ENCODE results near the gene GNRH2. TPM values are rescaled to one million over a fixed set of nuclear protein-coding genes. Genes with fewer than 3 reads are reported as not detected.

The GNRH2 gene
- total RNA-seq, 2 donors from 2014 or later = not detected

DNA sequence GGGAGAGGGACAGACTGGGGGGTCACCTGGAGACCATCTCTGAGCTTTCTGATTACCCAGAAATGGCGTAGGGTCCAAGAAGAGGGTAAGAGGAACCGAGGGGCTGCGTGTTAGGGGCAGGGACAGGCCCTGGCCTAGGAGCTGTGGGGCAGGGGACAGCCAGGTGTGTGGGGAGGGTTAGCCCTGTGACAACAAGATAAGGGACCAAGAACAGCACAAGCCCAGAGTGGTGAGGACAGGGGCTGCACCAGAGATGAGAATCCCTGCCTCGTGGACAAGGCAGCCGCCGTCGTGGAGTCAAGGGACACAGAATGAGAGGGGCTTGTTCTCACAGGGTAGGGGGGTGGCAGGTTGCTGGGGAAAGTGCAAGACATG, 41.6 kb downstream of the GNRH2 start:
- DNase-seq = no peak
- H3K4me1 ChIP-seq = no peaks in the 10 kb centered on the region
- H3K4me3 ChIP-seq = no peak overlapping the region
- H3K27ac ChIP-seq = no peak overlapping the region
- intact Hi-C loops (cut with DNase I) = no loop called here
- peaks cover 38% of the 10 kb centered on the region for H3K27me3 ChIP-seq
- TF ChIP-seq, protein P1, sequence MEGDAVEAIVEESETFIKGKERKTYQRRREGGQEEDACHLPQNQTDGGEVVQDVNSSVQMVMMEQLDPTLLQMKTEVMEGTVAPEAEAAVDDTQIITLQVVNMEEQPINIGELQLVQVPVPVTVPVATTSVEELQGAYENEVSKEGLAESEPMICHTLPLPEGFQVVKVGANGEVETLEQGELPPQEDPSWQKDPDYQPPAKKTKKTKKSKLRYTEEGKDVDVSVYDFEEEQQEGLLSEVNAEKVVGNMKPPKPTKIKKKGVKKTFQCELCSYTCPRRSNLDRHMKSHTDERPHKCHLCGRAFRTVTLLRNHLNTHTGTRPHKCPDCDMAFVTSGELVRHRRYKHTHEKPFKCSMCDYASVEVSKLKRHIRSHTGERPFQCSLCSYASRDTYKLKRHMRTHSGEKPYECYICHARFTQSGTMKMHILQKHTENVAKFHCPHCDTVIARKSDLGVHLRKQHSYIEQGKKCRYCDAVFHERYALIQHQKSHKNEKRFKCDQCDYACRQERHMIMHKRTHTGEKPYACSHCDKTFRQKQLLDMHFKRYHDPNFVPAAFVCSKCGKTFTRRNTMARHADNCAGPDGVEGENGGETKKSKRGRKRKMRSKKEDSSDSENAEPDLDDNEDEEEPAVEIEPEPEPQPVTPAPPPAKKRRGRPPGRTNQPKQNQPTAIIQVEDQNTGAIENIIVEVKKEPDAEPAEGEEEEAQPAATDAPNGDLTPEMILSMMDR (IDR thresholded peaks at IDR 0.05) = no peak
- H3K9ac ChIP-seq (ENCODE audit: low read depth in 2 of 2, low read length in 2 of 2) = no peak overlapping the region
- no peaks in the 10 kb centered on the region for H3K9me3 ChIP-seq
- no peaks in the 10 kb centered on the region for H3K36me3 ChIP-seq

DNA sequence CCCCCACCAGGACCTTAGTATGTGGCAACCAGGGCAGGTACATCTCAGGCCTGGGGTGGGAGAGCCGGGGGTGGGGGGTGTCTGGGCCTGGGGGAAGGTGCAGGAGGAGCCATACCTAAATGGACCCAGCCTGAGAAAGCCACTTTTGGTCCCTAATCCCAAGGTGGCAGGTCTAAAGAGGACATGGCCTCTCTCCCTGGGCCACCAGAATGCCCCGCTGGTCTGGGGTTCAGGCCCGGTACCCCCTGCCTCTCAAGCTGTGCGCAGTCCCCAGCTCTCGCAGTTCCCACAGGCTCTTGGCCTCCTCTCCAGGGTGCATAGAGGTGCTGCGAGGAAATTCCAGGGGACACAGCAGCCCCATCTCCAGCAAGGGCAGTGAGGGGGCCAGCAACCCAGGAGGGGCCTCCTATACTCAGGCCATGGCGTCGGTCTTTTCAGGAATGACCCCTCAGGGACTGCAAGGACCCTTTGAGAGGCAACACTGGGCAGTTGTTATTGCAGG, 42.2 kb downstream of the GNRH2 start:
- H3K27ac ChIP-seq = no peak overlapping the region
- DNase-seq = no peak
- no peaks in the 10 kb centered on the region for H3K36me3 ChIP-seq
- no peaks in the 10 kb centered on the region for H3K9me3 ChIP-seq
- peaks cover 38% of the 10 kb centered on the region for H3K27me3 ChIP-seq
- no peak overlapping the region for H3K9ac ChIP-seq (ENCODE audit: low read depth in 2 of 2, low read length in 2 of 2)
- H3K4me3 ChIP-seq = no peak overlapping the region
- TF ChIP-seq, protein P1 (IDR thresholded peaks at IDR 0.05) = no peak
- intact Hi-C loops (cut with DNase I) = no loop called here
- H3K4me1 ChIP-seq = no peaks in the 10 kb centered on the region

DNA sequence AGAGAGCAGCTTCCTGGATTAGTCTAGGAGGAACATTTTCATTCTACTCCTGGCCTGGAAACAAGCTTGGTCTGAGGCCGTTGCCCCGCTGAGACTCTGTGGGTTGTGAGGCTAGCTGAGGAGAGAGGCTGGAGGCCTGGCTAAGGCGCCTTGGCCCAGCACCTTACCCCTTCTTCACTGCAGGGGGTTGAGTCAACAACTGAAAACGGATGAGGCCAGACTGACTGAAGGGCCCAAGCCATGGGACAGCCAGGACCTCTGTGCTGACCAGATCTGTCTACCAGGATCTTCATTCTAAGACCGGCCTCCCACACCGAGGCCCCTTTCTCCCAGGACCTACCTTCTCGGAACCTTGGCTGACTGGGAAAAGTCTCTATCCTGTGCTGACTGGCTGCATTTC, 44.6 kb downstream of the GNRH2 start:
- no peak overlapping the region for H3K4me3 ChIP-seq
- TF ChIP-seq, protein P1 (IDR thresholded peaks at IDR 0.05) = no peak
- no peaks in the 10 kb centered on the region for H3K4me1 ChIP-seq
- H3K9me3 ChIP-seq = no peaks in the 10 kb centered on the region
- no peak overlapping the region for H3K9ac ChIP-seq (ENCODE audit: low read depth in 2 of 2, low read length in 2 of 2)
- intact Hi-C loops (cut with DNase I) = no loop called here
- no peak for DNase-seq
- H3K27me3 ChIP-seq = peaks cover 23% of the 10 kb centered on the region
- no peak overlapping the region for H3K27ac ChIP-seq
- H3K36me3 ChIP-seq = no peaks in the 10 kb centered on the region

DNA sequence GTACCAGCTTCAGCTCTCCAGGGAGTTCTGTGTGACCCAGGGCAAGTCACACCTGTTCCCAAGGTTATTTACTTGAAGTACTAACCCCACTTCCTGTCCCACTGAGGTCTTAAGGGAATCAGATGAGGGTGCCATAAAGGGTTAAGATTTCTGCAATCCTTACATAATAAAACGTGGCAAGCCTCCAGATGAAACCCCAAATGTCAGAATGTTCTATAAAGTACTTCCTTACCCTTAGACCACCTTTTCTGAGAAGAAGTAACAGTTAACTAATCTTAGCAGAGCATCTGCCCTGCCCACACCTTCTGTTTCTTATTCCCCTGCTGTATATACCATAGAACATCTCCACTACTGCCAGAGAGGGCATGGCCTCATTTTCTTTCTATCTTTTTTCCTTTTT, 47.1 kb downstream of the GNRH2 start:
- Histone ChIP-seq H3K36me3 (no peaks in the 10 kb centered on the region), H3K27me3 (peaks cover 10% of the 10 kb centered on the region), H3K4me3 (no peak overlapping the region), H3K27ac (no peak overlapping the region), H3K4me1 (no peaks in the 10 kb centered on the region), H3K9me3 (no peaks in the 10 kb centered on the region), H3K9ac (ENCODE audit: low read depth in 2 of 2, low read length in 2 of 2) (no peak overlapping the region)
- TF ChIP-seq, protein P1 (IDR thresholded peaks at IDR 0.05) = no peak
- intact Hi-C loops (cut with DNase I) = no loop called here
- no peak for DNase-seq

DNA sequence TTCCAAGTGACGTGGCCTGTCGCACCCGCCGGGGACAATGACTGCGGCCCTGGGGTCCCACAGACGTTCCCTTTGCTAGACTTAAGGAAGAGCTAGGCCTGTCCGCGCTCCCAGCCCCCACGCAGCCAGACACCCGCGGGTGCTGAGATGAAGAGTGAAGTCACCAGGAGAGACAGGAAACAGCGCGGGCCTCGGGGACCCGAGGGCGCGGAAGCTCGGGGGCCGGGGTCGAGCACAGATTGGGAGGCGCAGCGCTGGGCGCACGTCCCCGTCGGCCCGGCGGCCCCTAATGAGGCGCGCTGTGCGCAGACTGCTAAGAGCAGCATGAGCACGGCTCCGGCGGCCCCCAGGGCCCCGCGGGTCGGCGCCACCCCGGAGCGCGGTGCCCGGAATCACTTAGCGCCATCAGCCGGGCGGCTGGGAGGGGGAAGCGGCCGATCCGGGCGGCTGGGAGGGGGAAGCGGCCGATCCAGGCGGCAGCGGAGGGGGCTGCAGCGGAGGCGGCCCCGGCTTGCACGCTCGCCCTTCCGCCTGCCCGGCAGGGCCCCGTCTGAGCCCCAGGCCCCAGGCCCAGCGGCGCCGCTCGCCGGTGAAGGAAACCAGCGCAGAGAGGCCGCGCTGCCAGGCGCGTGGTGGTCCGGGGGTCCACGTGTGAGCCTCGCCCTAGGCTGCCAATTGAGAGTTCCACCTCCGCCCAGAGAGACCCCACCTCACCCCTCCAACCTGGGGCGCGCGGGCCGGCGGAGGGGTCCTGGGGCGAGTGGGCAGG, 49.4 kb downstream of the GNRH2 start:
- TF ChIP-seq, protein P1 (IDR thresholded peaks at IDR 0.05) = no peak
- intact Hi-C loops (cut with DNase I) = no loop called here
- no peak overlapping the region for H3K9ac ChIP-seq (ENCODE audit: low read depth in 2 of 2, low read length in 2 of 2)
- no peak overlapping the region for H3K27ac ChIP-seq
- H3K36me3 ChIP-seq = no peaks in the 10 kb centered on the region
- no peak for DNase-seq
- no peaks in the 10 kb centered on the region for H3K4me1 ChIP-seq
- peak overlapping the region; percentile 13 for H3K4me3 ChIP-seq
- no peaks in the 10 kb centered on the region for H3K9me3 ChIP-seq
- H3K27me3 ChIP-seq = peaks cover 10% of the 10 kb centered on the region

Data from colonic mucosa (tissue), 4 donors.